Measurements from ENCODE around the gene SLC35C1.

Gene SLC35C1

DNA sequence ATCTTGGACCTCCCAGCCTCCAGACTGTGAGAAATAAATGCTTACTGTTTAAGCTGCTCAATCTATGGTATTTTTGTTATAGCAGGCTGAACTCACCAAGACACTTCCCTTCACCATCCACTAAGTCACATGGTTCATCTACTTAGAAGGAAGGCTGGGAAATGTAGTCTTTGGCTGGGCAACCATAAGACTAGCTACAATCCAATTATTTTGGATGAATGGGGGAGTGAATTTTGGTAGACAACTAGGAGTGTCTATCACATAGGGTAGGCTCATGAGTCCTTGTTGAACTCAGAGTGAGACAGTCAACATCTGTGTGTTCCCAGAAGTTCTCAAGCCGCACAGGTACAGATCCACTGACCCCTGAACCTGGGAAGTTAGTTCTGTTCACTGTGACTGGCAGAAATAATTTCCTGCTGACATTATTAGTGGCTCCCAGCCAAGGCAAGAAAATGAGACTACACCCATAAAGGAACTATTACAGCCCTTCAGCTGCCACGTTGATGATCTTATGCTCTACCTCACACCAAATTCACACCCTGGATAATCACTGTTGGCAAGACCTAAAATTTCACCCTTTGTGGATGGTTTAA, 3.1 kb upstream of the SLC35C1 start:
- TF ChIP-seq, protein P1, sequence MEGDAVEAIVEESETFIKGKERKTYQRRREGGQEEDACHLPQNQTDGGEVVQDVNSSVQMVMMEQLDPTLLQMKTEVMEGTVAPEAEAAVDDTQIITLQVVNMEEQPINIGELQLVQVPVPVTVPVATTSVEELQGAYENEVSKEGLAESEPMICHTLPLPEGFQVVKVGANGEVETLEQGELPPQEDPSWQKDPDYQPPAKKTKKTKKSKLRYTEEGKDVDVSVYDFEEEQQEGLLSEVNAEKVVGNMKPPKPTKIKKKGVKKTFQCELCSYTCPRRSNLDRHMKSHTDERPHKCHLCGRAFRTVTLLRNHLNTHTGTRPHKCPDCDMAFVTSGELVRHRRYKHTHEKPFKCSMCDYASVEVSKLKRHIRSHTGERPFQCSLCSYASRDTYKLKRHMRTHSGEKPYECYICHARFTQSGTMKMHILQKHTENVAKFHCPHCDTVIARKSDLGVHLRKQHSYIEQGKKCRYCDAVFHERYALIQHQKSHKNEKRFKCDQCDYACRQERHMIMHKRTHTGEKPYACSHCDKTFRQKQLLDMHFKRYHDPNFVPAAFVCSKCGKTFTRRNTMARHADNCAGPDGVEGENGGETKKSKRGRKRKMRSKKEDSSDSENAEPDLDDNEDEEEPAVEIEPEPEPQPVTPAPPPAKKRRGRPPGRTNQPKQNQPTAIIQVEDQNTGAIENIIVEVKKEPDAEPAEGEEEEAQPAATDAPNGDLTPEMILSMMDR (conservative IDR thresholded peaks at IDR 0.05): no peak
- TF ChIP-seq ZFX (IDR thresholded peaks at IDR 0.05): no peak
- H3K27ac ChIP-seq: no peak overlapping the region

DNA sequence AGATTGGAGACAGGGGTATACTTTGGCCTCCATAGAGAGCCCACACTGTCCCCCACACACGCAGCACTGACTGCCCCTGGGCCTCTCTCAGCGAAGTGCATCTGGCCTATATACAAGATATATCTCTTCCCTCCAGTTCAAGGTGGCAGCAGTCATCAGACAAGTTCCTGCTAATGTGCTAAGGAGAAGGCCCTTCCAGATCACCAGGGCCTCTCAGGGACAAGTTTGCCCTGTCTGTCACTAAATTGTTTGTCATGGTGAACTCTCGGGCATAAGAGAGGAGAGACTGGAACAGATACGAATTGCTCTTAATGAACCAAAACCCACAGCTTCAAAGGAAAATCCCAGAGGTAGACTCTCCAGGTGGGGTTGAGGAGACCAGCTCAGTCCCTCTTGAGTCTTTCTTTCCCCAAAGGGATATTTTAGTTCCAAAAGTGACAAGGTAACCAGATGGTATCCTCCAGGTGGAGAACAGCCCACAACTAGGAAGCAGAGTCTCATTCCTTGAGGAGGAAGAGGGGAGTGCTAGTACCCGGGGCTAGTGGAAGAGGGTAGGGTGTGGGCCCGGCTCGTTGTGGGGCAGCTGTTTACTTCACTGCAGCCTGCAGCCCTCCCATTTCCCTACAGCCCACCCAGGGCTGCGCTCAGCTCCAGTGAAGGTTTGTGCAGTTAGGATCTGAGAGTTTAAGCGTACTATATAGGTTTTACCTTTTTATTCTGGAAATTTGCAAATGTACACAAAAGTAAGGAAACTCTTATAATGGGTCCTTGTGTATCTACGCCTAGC, 2.2 kb upstream of the SLC35C1 start:
- H3K27ac ChIP-seq: no peak overlapping the region
- TF ChIP-seq, protein P1 (conservative IDR thresholded peaks at IDR 0.05): no peak
- no peak for TF ChIP-seq ZFX (IDR thresholded peaks at IDR 0.05)

DNA sequence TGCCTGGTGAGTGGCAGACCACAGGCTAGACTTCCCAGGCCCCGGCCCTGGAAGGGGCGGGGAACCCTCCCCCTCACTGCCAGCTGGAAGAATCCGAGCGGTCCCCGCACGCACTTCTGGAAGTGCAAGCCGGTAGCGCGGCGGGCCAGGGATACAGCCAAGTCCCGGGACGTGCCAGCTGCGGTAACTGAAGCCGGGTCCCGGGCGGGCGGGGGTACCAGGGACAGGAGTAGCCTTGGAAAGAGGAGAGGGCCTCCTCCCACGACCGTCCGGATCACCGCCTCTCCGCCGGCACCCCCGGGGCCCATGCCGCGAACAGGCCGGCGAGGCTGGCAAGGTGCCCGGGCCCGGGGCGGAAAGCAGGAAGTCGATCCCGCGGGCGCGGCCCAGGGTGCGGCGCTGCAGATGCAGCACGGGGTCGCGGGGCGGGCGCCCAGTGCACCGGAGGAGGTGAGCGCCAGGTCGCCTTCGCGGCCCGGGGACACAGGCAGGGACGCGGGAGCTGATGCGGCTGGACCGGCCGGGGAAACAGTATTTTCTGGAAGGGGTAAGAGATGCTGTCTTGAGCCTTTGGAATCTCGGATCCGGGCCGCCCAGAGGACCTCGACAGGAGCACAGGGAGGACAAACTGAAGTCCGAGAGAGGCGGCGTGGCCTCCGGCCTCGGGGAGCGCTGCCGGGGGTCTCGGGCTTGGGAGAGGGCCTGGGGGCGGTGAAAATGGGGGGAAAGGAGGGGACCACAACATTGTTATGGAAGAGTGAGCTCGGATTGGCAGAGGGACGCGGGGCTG, 783 bp upstream of the SLC35C1 start:
- peak overlapping the region; percentile 69 for H3K27ac ChIP-seq
- peak; percentile 22; the same call in 1 of the 2 replicates for TF ChIP-seq ZFX (IDR thresholded peaks at IDR 0.05)
- TF ChIP-seq, protein P1 (conservative IDR thresholded peaks at IDR 0.05): no peak

DNA sequence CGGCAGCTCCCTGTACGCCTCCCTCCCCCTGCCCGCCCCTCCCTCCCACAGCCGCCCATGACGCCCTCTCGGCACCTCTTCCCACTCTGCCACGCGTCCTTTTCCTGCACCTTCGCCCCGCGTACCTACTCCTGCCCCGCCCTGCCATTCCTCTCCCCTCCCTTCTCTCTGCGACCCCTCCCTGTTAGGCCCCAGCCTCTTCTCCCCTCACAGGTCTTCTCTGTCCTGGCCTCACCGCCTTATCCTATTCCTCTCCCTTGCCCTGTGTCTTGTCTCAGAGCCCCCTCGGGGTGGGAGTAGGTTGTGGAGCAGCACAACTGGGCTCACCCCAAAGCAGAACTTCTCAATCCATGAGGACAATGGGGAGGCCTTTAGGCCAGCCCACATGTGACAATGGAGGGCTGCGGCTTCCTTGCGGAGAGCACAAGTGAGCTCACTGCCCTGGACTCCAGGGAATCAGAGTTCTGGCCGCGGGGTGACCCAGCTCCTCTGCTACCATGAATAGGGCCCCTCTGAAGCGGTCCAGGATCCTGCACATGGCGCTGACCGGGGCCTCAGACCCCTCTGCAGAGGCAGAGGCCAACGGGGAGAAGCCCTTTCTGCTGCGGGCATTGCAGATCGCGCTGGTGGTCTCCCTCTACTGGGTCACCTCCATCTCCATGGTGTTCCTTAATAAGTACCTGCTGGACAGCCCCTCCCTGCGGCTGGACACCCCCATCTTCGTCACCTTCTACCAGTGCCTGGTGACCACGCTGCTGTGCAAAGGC, 539 bp downstream of the SLC35C1 start:
- no peak for TF ChIP-seq ZFX (IDR thresholded peaks at IDR 0.05)
- TF ChIP-seq, protein P1 (conservative IDR thresholded peaks at IDR 0.05): no peak
- peak overlapping the region; percentile 69 for H3K27ac ChIP-seq

GRCh38 chr11:45806072-45806933, 1.4 kb downstream of the SLC35C1 start:
- no peak overlapping the region; the same call in 1 of the 2 replicates for H3K27ac ChIP-seq
- TF ChIP-seq, protein P1 (conservative IDR thresholded peaks at IDR 0.05): no peak
- TF ChIP-seq ZFX (IDR thresholded peaks at IDR 0.05): no peak

All from C4-2B (cell line).